ENCODE results near the gene PLA2G4E. TPM values are rescaled to one million over a fixed set of nuclear protein-coding genes. Genes with fewer than 3 reads are reported as not detected.

Gene PLA2G4E
- total RNA-seq, 3 donors from 2014 or later (not counting 1 experiment from before 2014, with no cell fraction given): not detected

GRCh38 chr15:42059661-42060476 is 39.0 kb upstream of the PLA2G4E start:
- Mint-ChIP-seq H3K36me3 (no peaks in the 10 kb centered on the region), H3K27ac (no peak overlapping the region), H3K9me3 (no peaks in the 10 kb centered on the region), H3K27me3 (ENCODE audit: low read depth in 2 of 2) (peaks cover 19 to 40% of the 10 kb centered on the region in 2 donors), H3K4me3 (no peak overlapping the region), H3K4me1 (peaks cover 6 to 11% of the 10 kb centered on the region in 2 donors)
- peaks cover 14% of the 10 kb centered on the region for H3K4me1 ChIP-seq (ENCODE audit: control insufficient read depth, insufficient read depth, low read length)
- intact Hi-C loops (cut with micrococcal nuclease): loop anchor here (1.0 to 5.0 kb wide), 2 partner anchors 71 to 288 kb away; partner anchors contain the start of gene MAPKBP1
- peak; percentile 54 to 64 (median 63) for ATAC-seq
- WGBS (ENCODE audit: insufficient coverage): 48% methylated on average over 14 of the region's 14 CpGs
- no peak overlapping the region for H3K27ac ChIP-seq (ENCODE audit: low read length)
- H3K27me3 ChIP-seq (ENCODE audit: control insufficient read depth, insufficient read depth, low read length): peaks cover 17% of the 10 kb centered on the region
- no peak overlapping the region for H3K4me3 ChIP-seq (ENCODE audit: low read length)
- H3K9me3 ChIP-seq (ENCODE audit: control insufficient read depth, insufficient read depth, low read length): no peaks in the 10 kb centered on the region
- TF ChIP-seq, protein P1, sequence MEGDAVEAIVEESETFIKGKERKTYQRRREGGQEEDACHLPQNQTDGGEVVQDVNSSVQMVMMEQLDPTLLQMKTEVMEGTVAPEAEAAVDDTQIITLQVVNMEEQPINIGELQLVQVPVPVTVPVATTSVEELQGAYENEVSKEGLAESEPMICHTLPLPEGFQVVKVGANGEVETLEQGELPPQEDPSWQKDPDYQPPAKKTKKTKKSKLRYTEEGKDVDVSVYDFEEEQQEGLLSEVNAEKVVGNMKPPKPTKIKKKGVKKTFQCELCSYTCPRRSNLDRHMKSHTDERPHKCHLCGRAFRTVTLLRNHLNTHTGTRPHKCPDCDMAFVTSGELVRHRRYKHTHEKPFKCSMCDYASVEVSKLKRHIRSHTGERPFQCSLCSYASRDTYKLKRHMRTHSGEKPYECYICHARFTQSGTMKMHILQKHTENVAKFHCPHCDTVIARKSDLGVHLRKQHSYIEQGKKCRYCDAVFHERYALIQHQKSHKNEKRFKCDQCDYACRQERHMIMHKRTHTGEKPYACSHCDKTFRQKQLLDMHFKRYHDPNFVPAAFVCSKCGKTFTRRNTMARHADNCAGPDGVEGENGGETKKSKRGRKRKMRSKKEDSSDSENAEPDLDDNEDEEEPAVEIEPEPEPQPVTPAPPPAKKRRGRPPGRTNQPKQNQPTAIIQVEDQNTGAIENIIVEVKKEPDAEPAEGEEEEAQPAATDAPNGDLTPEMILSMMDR (IDR thresholded peaks at IDR 0.05): peak; percentile 96
- peak; percentile 60 to 81 for DNase-seq
- no peaks in the 10 kb centered on the region for H3K36me3 ChIP-seq (ENCODE audit: control insufficient read depth, insufficient read depth, low read length)

GRCh38 chr15:42058791-42059190 is 37.9 kb upstream of the PLA2G4E start:
- ATAC-seq (no peak), DNase-seq (no peak)
- Histone ChIP-seq H3K4me1 (ENCODE audit: control insufficient read depth, insufficient read depth, low read length) (peaks cover 14% of the 10 kb centered on the region), H3K27ac (ENCODE audit: low read length) (no peak overlapping the region), H3K9me3 (ENCODE audit: control insufficient read depth, insufficient read depth, low read length) (no peaks in the 10 kb centered on the region), H3K27me3 (ENCODE audit: control insufficient read depth, insufficient read depth, low read length) (peaks cover 17% of the 10 kb centered on the region), H3K4me3 (ENCODE audit: low read length) (no peak overlapping the region), H3K36me3 (ENCODE audit: control insufficient read depth, insufficient read depth, low read length) (no peaks in the 10 kb centered on the region)
- intact Hi-C loops (cut with micrococcal nuclease): loop anchor here (1.0 to 5.0 kb wide), 2 partner anchors 69 to 286 kb away; partner anchors contain the start of gene MAPKBP1
- no peaks in the 10 kb centered on the region for H3K9me3 Mint-ChIP-seq
- TF ChIP-seq, protein P1 (IDR thresholded peaks at IDR 0.05): no peak
- 86% methylated on average over 2 of the region's 3 CpGs for WGBS (ENCODE audit: insufficient coverage)
- peaks cover 21 to 42% of the 10 kb centered on the region in 2 donors for H3K27me3 Mint-ChIP-seq (ENCODE audit: low read depth in 2 of 2)
- no peak overlapping the region for H3K4me3 Mint-ChIP-seq
- H3K36me3 Mint-ChIP-seq: no peaks in the 10 kb centered on the region
- H3K4me1 Mint-ChIP-seq: peaks cover 6 to 11% of the 10 kb centered on the region in 2 donors
- no peak overlapping the region for H3K27ac Mint-ChIP-seq

GRCh38 chr15:42057799-42058646 is 37.2 kb upstream of the PLA2G4E start:
- peaks cover 21 to 50% of the 10 kb centered on the region in 2 donors for H3K27me3 Mint-ChIP-seq (ENCODE audit: low read depth in 2 of 2)
- no peaks in the 10 kb centered on the region for H3K9me3 Mint-ChIP-seq
- intact Hi-C loops (cut with micrococcal nuclease): loop anchor here (5.0 kb wide), 1 partner anchor 286 kb away; the partner anchor contains the start of gene MAPKBP1
- Histone ChIP-seq H3K9me3 (ENCODE audit: control insufficient read depth, insufficient read depth, low read length) (no peaks in the 10 kb centered on the region), H3K36me3 (ENCODE audit: control insufficient read depth, insufficient read depth, low read length) (no peaks in the 10 kb centered on the region), H3K27ac (ENCODE audit: low read length) (no peak overlapping the region), H3K27me3 (ENCODE audit: control insufficient read depth, insufficient read depth, low read length) (peaks cover 17% of the 10 kb centered on the region), H3K4me3 (ENCODE audit: low read length) (no peak overlapping the region), H3K4me1 (ENCODE audit: control insufficient read depth, insufficient read depth, low read length) (peaks cover 14% of the 10 kb centered on the region)
- H3K36me3 Mint-ChIP-seq: no peaks in the 10 kb centered on the region
- TF ChIP-seq, protein P1 (IDR thresholded peaks at IDR 0.05): no peak
- DNase-seq: no peak
- peaks cover 6 to 11% of the 10 kb centered on the region in 2 donors for H3K4me1 Mint-ChIP-seq
- ATAC-seq: no peak
- H3K4me3 Mint-ChIP-seq: no peak overlapping the region
- 85% methylated on average over 5 of the region's 6 CpGs for WGBS (ENCODE audit: insufficient coverage)
- peak overlapping the region; percentile 31 to 60 for H3K27ac Mint-ChIP-seq

Data from natural killer cell (primary cell).